Measurements from ENCODE around the gene SLCO2A1. TPM values are rescaled to one million over a fixed set of nuclear protein-coding genes. Genes with fewer than 3 reads are reported as not detected.

Gene SLCO2A1
- total and polyA plus RNA-seq, 11 donors, result 2.8 to 28.4 (median 13.9) TPM

DNA sequence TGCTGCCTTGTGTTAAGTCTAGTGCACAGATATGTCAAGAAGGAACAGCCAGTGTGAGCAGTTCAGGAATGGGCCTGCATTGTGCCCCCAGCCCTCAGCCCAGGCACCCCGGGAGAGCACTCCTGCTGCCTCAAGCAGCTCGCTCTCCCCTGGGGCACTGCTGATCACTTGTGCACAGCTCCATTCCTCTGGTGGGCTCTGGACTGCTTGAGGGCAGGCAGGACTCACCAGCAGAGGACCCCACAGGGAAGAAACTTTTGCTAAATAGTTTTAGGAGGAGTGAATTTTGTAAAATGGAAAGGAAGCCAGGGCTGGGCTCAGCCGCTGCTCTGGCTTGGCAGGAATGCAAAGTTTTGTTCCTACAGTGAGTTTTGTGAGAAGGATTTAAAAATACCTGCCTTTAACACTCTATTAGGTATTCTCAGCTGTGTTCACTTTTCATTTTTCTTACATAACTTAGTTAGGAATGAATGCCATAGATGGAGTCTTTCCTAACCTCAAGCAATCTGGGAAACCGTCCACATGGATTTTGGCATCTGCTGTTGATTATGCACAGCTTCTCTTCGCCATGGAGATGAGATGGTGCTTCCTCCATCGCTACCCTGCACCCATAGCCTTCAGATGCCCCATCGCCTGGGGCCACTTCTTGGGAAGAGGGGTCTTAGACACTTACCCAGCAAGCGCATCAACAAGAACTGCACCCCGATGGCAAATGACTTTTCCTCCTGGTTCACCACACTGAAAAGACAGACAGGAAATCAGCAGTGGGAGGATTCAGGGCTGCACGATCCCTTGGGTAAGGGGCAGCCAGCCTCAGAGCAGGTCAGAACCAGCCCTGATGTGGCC is 91.7 kb downstream of the SLCO2A1 start:
- Histone ChIP-seq H3K36me3 (no peaks in the 10 kb centered on the region), H3K27ac (no peak overlapping the region), H3K9me3 (no peaks in the 10 kb centered on the region), H3K4me3 (no peak overlapping the region), H3K4me1 (peaks cover 0 to 12% (median 4%) of the 10 kb centered on the region in 12 donors), H3K27me3 (no peaks in the 10 kb centered on the region)
- intact Hi-C loops (cut with DNase I), result loop anchor here in 9 of 10 donors (5.0 to 10.0 kb wide), 9 partner anchors 94 to 547 kb away; partner anchors contain the start of genes ANAPC13 (in 1 of the 9) and CEP63 (in 1 of the 9)
- TF ChIP-seq, protein P1, sequence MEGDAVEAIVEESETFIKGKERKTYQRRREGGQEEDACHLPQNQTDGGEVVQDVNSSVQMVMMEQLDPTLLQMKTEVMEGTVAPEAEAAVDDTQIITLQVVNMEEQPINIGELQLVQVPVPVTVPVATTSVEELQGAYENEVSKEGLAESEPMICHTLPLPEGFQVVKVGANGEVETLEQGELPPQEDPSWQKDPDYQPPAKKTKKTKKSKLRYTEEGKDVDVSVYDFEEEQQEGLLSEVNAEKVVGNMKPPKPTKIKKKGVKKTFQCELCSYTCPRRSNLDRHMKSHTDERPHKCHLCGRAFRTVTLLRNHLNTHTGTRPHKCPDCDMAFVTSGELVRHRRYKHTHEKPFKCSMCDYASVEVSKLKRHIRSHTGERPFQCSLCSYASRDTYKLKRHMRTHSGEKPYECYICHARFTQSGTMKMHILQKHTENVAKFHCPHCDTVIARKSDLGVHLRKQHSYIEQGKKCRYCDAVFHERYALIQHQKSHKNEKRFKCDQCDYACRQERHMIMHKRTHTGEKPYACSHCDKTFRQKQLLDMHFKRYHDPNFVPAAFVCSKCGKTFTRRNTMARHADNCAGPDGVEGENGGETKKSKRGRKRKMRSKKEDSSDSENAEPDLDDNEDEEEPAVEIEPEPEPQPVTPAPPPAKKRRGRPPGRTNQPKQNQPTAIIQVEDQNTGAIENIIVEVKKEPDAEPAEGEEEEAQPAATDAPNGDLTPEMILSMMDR (IDR thresholded peaks at IDR 0.05), result no peak
- TF ChIP-seq POLR2A (IDR thresholded peaks at IDR 0.05), result no peak
- peak in 2 of 5 donors; percentile 6 to 12 for DNase-seq
- 68 to 78% (median 71%) methylated on average over 9 to 10 of the region's 10 CpGs for WGBS, 4 donors
- ATAC-seq, result no peak

DNA sequence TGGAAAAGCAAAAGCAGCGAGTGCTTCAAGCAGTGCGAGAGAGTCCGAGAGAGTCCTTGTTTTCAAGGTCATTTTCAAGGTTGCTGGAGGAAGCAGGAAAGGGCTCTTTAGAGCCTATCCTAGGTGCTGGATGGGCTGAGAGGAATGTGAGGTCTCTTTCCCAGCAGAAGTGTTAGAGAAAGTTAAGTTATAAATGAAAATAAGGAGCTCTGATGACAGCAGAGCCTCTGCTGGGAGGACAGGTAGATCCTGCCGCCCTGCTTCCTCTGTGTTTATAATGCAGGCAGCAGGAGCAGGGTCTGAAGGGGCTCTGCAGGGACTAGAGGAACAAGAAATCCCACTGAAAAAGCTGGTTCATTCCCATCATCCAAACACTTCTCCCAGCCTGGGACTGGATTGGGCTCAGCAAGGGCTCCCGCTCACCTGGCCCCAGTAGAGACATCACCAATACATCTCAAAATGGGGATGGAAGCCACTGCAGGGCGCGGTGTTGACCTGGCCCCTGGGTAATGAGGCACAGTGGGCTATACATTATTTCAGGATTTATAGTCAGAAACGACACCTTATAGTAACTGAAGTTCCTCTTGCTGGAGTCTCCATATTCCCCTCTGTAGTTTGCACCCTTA is 92.6 kb downstream of the SLCO2A1 start:
- intact Hi-C loops (cut with DNase I), result loop anchor here in 9 of 10 donors (5.0 to 10.0 kb wide), 9 partner anchors 95 to 548 kb away; partner anchors contain the start of genes ANAPC13 (in 1 of the 9) and CEP63 (in 1 of the 9)
- peak in 2 of 5 donors; percentile 2 to 4 for DNase-seq
- no peak for ATAC-seq
- TF ChIP-seq, protein P1 (IDR thresholded peaks at IDR 0.05), result no peak
- TF ChIP-seq POLR2A (IDR thresholded peaks at IDR 0.05), result no peak
- H3K27ac ChIP-seq, result no peak overlapping the region
- H3K4me3 ChIP-seq, result no peak overlapping the region
- H3K36me3 ChIP-seq, result no peaks in the 10 kb centered on the region
- peaks cover 0 to 12% (median 3%) of the 10 kb centered on the region in 12 donors for H3K4me1 ChIP-seq
- H3K9me3 ChIP-seq, result no peaks in the 10 kb centered on the region
- H3K27me3 ChIP-seq, result no peaks in the 10 kb centered on the region
- WGBS, 4 donors, result 79 to 94% (median 93%) methylated on average over 8 of the region's 8 CpGs

DNA sequence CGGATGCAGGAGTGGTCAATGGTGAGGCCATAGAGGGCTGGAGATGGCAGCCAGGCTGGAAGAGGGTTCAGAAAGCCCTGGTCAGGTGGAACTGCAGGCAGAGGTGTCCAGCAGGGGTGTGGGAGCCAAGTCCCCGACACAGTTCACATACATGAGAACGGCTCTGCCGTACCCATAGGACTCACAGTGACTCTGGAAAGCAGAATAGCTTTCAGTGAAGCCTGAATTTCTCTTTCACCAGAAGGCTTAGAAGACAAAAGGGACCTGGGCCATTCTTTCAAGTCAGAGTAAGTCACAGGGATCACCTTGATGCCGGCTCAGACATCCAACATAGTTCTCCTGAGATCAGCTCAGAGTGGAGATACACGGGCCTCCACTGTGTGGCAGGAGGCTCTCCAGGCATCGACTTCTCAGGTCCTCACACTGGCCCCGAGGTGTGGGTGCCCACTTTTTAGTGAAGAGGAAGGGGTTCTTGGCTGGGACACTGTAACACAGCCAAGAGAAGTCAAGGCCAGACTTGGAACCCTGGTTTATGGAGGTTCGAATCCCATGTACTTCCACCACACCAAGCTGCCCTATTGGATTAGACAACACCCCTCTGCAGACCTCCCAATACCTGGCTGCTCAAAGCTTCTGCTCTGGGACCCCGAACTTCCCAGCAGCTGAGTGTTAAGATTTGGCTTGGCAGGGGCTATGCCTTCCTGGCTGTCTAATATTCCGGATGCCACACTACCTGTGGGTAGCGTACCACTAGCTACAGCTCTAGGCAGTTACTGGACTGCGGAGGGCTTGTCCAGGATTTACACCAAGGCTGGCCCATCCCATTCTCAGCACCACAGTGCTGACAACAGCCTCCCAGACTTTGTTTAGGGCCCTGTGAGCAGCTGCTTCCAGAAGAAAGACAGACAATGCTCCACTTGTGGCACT is 93.6 kb downstream of the SLCO2A1 start:
- H3K9me3 ChIP-seq, result no peaks in the 10 kb centered on the region
- DNase-seq, result peak in 1 of 5 donors; percentile 1
- no peak overlapping the region for H3K27ac ChIP-seq
- peaks cover 0 to 12% (median 3%) of the 10 kb centered on the region in 12 donors for H3K4me1 ChIP-seq
- intact Hi-C loops (cut with DNase I), result loop anchor here in 9 of 10 donors (5.0 to 10.0 kb wide), 9 partner anchors 96 to 549 kb away; partner anchors contain the start of genes ANAPC13 (in 1 of the 9) and CEP63 (in 1 of the 9)
- no peaks in the 10 kb centered on the region for H3K27me3 ChIP-seq
- WGBS, 4 donors, result 87 to 97% (median 92%) methylated on average over 12 to 13 of the region's 13 CpGs
- no peak overlapping the region for H3K4me3 ChIP-seq
- TF ChIP-seq POLR2A (IDR thresholded peaks at IDR 0.05), result no peak
- TF ChIP-seq, protein P1 (IDR thresholded peaks at IDR 0.05), result no peak
- ATAC-seq, result no peak
- no peaks in the 10 kb centered on the region for H3K36me3 ChIP-seq
